Type B pancreatic cell (in vitro differentiated cells): ENCODE data around the gene R3HDM2. TPM values are rescaled to one million over a fixed set of nuclear protein-coding genes. Genes with fewer than 3 reads are reported as not detected.
"Not testable (repeated sequence)": the region's sequence is repeated elsewhere in the genome, so short reads cannot be mapped to it uniquely, and the experiment has no call there.

Experiments used
- DNase-seq: peaks from one replicate; pipeline ENCODE4 v3.0.0; 2021; ENCODE audit warnings: mixed read lengths; ENCODE audit not compliant: unreplicated experiment; ENCODE audit errors: extremely low spot score
- H3K27ac Mint-ChIP-seq: 2 replicates; pipeline ENCODE4 v1.8.0; 2021; ENCODE audit warnings: mild to moderate bottlenecking, mixed read lengths
- H3K27me3 Mint-ChIP-seq: 2 replicates; pipeline ENCODE4 v1.8.0; 2021; ENCODE audit warnings: mixed read lengths
- H3K36me3 Mint-ChIP-seq: 2 replicates; pipeline ENCODE4 v1.8.0; 2021; ENCODE audit warnings: mixed read lengths
- H3K4me1 Mint-ChIP-seq: one replicate; pipeline ENCODE4 v1.8.0; 2021; ENCODE audit warnings: mixed read lengths; ENCODE audit not compliant: unreplicated experiment
- H3K4me3 Mint-ChIP-seq: 2 replicates; pipeline ENCODE4 v1.8.0; 2021; ENCODE audit warnings: mild to moderate bottlenecking, mixed read lengths
- H3K9me3 Mint-ChIP-seq: 2 replicates; pipeline ENCODE4 v1.8.0; 2021; ENCODE audit warnings: mixed read lengths
- CTCF ChIP-seq: fragments of 200-600 bp; sonication (generic); conservative IDR thresholded peaks from 2 replicates; pipeline ENCODE4 v1.5.0; 2021; ENCODE audit warnings: antibody characterized with exemption, mild to moderate bottlenecking
- total RNA-seq: library from RNA; stranded (reverse); gene quantifications from 2 replicates; pipeline ENCODE4 v1.2.1, GENCODE V29; 2021; ENCODE audit warnings: low replicate concordance

The R3HDM2 gene
- total RNA-seq, 1 donor from 2014 or later: 59.0 TPM

GRCh38 chr12:57347284-57347683 lies 83.6 kb downstream of the R3HDM2 start:
- H3K27me3 Mint-ChIP-seq: no peaks in the 10 kb centered on the region
- peaks cover 17% of the 10 kb centered on the region for H3K36me3 Mint-ChIP-seq
- no peak overlapping the region for H3K27ac Mint-ChIP-seq
- no peaks in the 10 kb centered on the region for H3K9me3 Mint-ChIP-seq
- H3K4me3 Mint-ChIP-seq: no peak overlapping the region
- TF ChIP-seq CTCF: no peak
- peaks cover 8% of the 10 kb centered on the region for H3K4me1 Mint-ChIP-seq
- DNase-seq: no peak

- Mint-ChIP-seq H3K9me3 (no peaks in the 10 kb centered on the region), H3K27ac (no peak overlapping the region), H3K36me3 (peaks cover 16% of the 10 kb centered on the region), H3K4me3 (no peak overlapping the region), H3K27me3 (no peaks in the 10 kb centered on the region), H3K4me1 (peaks cover 29% of the 10 kb centered on the region)
- TF ChIP-seq CTCF: no peak
- no peak for DNase-seq
Measured at GRCh38 chr12:57343703-57344378, 87.0 kb downstream of the R3HDM2 start.

DNA sequence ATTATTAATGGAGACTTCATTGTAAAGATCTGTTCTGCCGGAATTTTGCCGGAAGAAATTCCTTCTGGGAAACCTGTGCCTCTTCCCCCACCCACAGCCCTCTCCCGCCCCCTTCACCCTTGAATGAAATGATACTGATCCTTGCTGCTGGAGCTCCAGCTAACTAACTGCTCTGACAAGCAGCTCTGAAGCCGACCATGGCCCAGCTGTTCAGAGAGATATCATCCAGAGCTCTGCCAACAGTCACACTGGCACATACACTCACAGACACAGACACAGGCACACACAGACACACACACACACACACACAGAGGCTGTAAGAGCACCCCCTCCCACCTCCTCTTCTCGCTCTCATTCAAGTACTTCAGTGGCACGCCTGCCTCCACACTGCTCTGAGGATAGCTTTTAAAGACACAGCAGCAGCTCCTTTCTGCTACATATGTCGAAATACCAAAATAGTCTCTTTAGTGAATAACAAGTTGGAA lies 88.6 kb downstream of the R3HDM2 start:
- no peak for DNase-seq
- Mint-ChIP-seq H3K36me3 (peaks cover 18% of the 10 kb centered on the region), H3K4me1 (peaks cover 29% of the 10 kb centered on the region), H3K27me3 (no peaks in the 10 kb centered on the region), H3K9me3 (no peaks in the 10 kb centered on the region), H3K4me3 (peak overlapping the region; percentile 71), H3K27ac (peak overlapping the region; percentile 52)
- no peak for TF ChIP-seq CTCF

- no peak for TF ChIP-seq CTCF
- H3K27ac Mint-ChIP-seq: no peak overlapping the region
- H3K4me3 Mint-ChIP-seq: peak overlapping the region; percentile 23
- no peak for DNase-seq
- H3K9me3 Mint-ChIP-seq: no peaks in the 10 kb centered on the region
- peaks cover 14% of the 10 kb centered on the region for H3K36me3 Mint-ChIP-seq
- peaks cover 29% of the 10 kb centered on the region for H3K4me1 Mint-ChIP-seq
- H3K27me3 Mint-ChIP-seq: no peaks in the 10 kb centered on the region
Measured at GRCh38 chr12:57341275-57341990, 89.4 kb downstream of the R3HDM2 start.

DNA sequence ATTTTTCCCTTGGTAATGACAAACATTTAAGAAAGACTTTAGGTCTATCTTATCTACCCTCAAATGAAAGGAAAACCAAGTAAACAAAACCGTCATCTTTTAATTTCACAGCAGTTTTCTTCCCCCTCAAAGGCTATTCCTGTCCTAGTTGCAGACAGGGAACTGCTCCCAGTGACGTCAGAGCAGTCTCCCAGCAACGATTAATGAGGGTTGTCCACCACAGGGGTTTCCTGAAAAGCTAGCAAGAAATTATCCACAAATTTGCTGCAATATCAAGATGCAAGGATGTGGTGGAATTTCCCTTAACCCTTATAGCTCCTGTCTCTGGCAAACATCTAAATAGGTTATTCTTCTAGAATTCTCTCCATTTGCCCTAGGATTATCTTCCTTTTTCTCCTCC lies 90.7 kb downstream of the R3HDM2 start:
- no peak for TF ChIP-seq CTCF

DNA sequence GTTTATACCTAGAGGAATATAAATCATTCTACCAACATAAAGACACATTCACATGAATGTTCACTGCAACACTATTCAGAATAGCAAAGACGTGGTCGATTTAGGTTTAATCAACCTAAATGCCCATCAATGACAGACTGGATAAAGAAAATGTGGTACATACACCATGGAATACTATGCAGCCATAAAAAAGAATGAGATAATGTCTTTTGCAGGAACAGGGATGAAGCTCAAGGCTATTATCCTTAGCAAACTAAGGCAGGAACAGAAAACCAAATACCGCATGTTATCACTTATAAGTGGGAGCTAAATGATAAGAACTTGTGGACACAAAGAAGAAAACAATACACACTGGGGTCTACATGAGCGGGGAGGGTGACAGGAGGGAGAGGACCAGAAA lies 94.5 kb downstream of the R3HDM2 start:
- not testable (repeated sequence) for DNase-seq, H3K9me3 Mint-ChIP-seq, H3K27me3 Mint-ChIP-seq, H3K4me3 Mint-ChIP-seq, H3K27ac Mint-ChIP-seq
- Mint-ChIP-seq H3K36me3 (peaks cover 20% of the 10 kb centered on the region), H3K4me1 (peaks cover 17% of the 10 kb centered on the region)

More for the DNA sequence above, 90.7 kb downstream of the R3HDM2 start:
- Mint-ChIP-seq H3K4me1 (peaks cover 29% of the 10 kb centered on the region), H3K27me3 (no peaks in the 10 kb centered on the region), H3K4me3 (no peak overlapping the region), H3K36me3 (peaks cover 15% of the 10 kb centered on the region), H3K9me3 (no peaks in the 10 kb centered on the region), H3K27ac (no peak overlapping the region)
- DNase-seq: no peak
